ENCODE measurements around the gene C20orf141.
"Not testable (repeated sequence)": the region's sequence is repeated elsewhere in the genome, so short reads cannot be mapped to it uniquely, and the experiment has no call there.

C20orf141 gene

GRCh38 chr20:2814587-2815051 is at the start of gene C20orf141:
C20orf141 (plus strand) TSS chr20:2814987; CDS start chr20:2815185, 198 bp downstream.
- no peak for DNase-seq (ENCODE audit: extremely low read depth in 1 of 2, low read depth in 1 of 2)

GRCh38 chr20:2767768-2768631 is 46.8 kb upstream of the C20orf141 start:
- DNase-seq (ENCODE audit: extremely low read depth in 1 of 2, low read depth in 1 of 2) = no peak

GRCh38 chr20:2768632-2769015 is 46.2 kb upstream of the C20orf141 start:
- DNase-seq (ENCODE audit: extremely low read depth in 1 of 2, low read depth in 1 of 2) = no peak

GRCh38 chr20:2770091-2770490 is 44.7 kb upstream of the C20orf141 start:
- DNase-seq (ENCODE audit: extremely low read depth in 1 of 2, low read depth in 1 of 2) = not testable (repeated sequence)

- DNase-seq (ENCODE audit: extremely low read depth in 1 of 2, low read depth in 1 of 2) = no peak
Measured at GRCh38 chr20:2771631-2772080, 43.1 kb upstream of the C20orf141 start.

GRCh38 chr20:2773812-2774211 is 41.0 kb upstream of the C20orf141 start:
- DNase-seq (ENCODE audit: extremely low read depth in 1 of 2, low read depth in 1 of 2) = no peak

- DNase-seq (ENCODE audit: extremely low read depth in 1 of 2, low read depth in 1 of 2) = no peak
Measured at GRCh38 chr20:2775139-2775538, 39.6 kb upstream of the C20orf141 start.

GRCh38 chr20:2778602-2779321 is 36.0 kb upstream of the C20orf141 start:
- no peak for DNase-seq (ENCODE audit: extremely low read depth in 1 of 2, low read depth in 1 of 2)

GRCh38 chr20:2780948-2781347 is 33.8 kb upstream of the C20orf141 start:
- DNase-seq (ENCODE audit: extremely low read depth in 1 of 2, low read depth in 1 of 2) = no peak

GRCh38 chr20:2783908-2784566 is 30.8 kb upstream of the C20orf141 start:
- no peak for DNase-seq (ENCODE audit: extremely low read depth in 1 of 2, low read depth in 1 of 2)

- no peak for DNase-seq (ENCODE audit: extremely low read depth in 1 of 2, low read depth in 1 of 2)
Measured at GRCh38 chr20:2793471-2793870, 21.3 kb upstream of the C20orf141 start.

GRCh38 chr20:2794202-2794748 is 20.5 kb upstream of the C20orf141 start:
- DNase-seq (ENCODE audit: extremely low read depth in 1 of 2, low read depth in 1 of 2) = no peak

- no peak for DNase-seq (ENCODE audit: extremely low read depth in 1 of 2, low read depth in 1 of 2)
Measured at GRCh38 chr20:2794866-2795447, 19.8 kb upstream of the C20orf141 start.

- DNase-seq (ENCODE audit: extremely low read depth in 1 of 2, low read depth in 1 of 2) = no peak
Measured at GRCh38 chr20:2795451-2795850, 19.3 kb upstream of the C20orf141 start.

- no peak for DNase-seq (ENCODE audit: extremely low read depth in 1 of 2, low read depth in 1 of 2)
Measured at GRCh38 chr20:2796011-2796660, 18.7 kb upstream of the C20orf141 start.

GRCh38 chr20:2797136-2797983 is 17.4 kb upstream of the C20orf141 start:
- no peak for DNase-seq (ENCODE audit: extremely low read depth in 1 of 2, low read depth in 1 of 2)

- no peak for DNase-seq (ENCODE audit: extremely low read depth in 1 of 2, low read depth in 1 of 2)
Measured at GRCh38 chr20:2798095-2798805, 16.5 kb upstream of the C20orf141 start.

- DNase-seq (ENCODE audit: extremely low read depth in 1 of 2, low read depth in 1 of 2) = no peak
Measured at GRCh38 chr20:2798814-2799213, 16.0 kb upstream of the C20orf141 start.

GRCh38 chr20:2799271-2799670 is 15.5 kb upstream of the C20orf141 start:
- no peak for DNase-seq (ENCODE audit: extremely low read depth in 1 of 2, low read depth in 1 of 2)

Data from activated CD8-positive, alpha-beta memory T cell treated with anti-CD3 and anti-CD28 coated beads for 1 hour (primary cell).